A204.1 (cell line): ENCODE data around the gene ZG16.
A peak's percentile ranks its signal among the peaks of the same experiment; 100 is the strongest.
"Not testable (repeated sequence)": the region's sequence is repeated elsewhere in the genome, so short reads cannot be mapped to it uniquely, and the experiment has no call there.

Experiments
- FAIRE-seq: peaks from 2 replicates; lab custom pipeline; 2012; peaks lifted over from hg19 to GRCh38; lab: Jason Lieb, UNC

The ZG16 gene, protein sequence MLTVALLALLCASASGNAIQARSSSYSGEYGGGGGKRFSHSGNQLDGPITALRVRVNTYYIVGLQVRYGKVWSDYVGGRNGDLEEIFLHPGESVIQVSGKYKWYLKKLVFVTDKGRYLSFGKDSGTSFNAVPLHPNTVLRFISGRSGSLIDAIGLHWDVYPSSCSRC

DNA sequence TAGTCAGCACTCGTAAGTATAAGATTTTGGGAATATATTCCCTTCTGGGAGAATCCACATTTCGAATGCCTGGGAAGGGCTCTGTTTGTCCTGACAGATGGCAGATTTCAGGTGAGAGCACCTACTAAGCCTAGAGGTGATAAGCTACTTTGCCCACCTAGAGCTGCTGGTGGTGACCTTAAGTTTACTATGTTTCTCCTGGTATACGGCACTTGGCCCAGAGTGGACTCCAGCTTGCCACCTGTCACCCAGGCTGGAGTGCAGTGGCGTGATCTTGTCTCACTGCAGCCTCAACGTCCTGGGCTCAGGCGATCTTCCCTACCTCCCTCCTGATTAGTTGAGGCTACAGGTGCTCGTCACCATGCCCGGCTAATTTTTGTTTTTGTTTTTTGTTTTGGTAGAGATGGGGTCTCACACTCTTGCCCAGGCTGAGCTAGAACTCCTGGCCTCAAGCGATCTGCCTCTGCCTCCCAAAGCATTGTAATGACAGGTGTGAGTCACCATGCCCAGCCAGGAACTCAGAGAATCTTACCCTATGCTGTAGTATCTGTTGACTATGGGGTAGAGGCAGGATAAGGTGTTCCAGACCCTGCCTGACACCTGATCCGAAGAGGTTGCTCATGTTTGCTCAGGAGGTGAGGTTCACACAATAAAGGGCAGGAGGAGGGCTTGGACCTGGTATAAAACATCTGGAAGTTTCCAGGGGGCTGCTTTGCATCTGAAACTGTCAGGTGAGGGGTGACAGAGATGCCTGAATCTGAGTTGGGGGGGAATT lies at the start of gene ZG16:
Gene ZG16, plus strand, starts transcription at position 681 of the 775 bp plus-strand sequence. CDS start 1,011 bp downstream, outside the sequence.
- no peak for FAIRE-seq

DNA sequence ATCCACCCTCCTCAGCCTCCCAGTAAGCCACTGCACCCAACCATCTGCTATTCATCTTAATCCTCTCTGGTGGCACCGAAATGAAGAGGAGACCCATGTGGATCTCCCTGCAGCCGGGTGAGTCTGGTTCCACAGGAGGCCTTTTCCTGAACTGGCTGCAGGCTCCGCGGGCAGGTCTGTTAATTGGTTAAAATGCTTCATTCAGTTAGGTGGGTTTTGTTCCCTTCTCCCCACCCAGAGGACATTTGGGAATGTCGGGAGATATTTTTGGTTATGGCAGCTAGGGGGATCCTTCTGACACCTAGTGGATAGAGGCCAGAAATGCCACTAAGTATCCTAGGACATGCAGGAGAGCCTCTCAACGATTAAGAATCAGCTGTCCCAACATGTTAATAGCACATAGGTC lies 48.9 kb upstream of the ZG16 start:
- peak; percentile 54 for FAIRE-seq

DNA sequence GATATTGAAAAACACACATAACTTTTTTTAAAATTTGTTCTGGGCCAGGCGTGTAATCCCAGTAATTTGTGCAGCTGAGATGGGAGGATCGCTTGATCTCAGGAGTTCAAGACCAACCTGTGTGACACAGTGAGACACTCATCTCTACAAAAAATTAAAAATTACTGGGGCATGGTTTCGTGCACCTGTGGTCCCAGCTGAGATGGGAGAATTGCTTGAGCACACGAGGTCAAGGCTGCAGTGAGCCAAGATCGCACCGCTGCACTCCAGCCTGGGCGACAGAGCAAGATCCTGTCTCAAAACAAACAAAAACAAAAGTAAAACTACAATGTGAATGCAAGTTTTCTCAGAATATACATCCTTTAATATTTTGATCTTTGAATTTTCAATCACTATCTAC lies 47.4 kb upstream of the ZG16 start:
- no peak for FAIRE-seq

DNA sequence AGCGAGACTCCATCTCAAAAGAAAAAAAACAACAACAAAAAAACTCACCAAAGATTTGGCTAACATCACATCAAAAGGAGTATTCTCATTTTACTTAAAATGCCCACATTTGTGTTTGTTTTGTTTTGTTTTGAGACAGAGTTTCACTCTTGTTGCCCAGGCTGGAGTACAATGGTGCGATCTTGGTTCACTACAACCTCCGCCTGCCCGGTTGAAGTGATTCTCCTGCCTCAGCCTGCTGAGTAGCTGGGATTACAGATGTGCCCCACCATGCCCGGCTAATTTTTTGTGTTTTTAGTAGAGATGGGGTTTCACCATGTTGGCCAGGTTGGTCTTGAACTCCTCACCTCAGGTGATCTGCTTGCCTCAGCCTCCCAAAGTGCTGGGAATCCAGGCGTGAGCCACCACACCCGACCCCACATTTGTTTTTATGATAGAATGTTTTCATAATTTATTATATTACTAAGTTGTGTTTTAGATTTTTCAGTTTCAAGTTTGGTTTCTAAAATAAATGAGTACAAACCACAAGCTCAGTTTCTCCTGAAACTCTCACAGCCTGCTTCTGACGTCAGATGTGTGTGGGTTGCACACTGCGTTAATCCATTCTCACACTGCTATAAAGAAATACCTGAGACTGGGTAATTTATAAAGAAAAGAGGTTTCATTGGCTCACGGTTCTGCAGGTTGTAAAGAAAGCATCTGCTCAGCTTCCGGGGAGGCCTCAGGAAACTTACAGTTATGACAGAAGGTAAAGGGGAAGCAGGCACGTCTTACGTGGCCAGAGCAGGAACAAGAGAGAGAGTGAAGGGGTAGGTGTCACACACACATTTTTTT lies 46.1 kb upstream of the ZG16 start:
- FAIRE-seq: not testable (repeated sequence)

DNA sequence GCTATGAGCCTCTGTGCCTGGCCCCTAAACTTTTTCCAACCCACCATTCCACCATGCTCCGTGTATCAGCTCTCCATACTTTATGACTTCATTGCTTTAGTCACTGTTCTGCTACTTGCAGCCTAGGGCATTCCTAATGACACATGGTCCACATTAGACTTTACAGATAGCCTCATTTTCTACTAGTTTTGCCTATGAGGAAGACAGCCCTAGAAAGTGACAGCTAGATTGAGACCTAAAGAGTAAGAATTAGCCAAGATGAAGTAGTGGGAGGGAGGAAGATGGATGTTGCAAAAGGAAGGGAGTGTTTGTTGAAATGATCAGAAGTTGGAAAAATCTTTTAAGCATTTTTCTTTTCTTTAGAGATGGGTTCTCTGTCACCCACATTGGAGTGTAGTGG lies 43.3 kb upstream of the ZG16 start:
- FAIRE-seq: no peak

DNA sequence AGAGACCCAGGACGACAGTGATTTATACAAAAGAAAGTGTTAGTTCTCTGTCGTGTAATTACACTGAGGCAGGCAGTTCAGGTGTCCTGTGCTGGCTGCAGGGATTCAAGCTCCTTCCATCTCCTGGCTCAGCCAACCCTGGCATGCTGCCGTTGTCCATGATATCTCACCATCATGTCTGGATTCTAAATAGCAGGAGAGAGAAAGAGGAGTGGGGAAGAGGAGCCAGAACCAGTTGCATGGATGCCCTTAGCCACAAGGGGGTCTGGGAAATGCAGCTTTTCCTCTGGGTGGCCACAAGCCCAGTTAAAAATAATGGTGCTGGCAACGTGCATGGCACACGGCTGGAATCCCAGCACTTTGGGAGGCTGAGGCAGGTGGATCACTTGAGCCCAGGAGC lies 41.9 kb upstream of the ZG16 start:
- FAIRE-seq: no peak

DNA sequence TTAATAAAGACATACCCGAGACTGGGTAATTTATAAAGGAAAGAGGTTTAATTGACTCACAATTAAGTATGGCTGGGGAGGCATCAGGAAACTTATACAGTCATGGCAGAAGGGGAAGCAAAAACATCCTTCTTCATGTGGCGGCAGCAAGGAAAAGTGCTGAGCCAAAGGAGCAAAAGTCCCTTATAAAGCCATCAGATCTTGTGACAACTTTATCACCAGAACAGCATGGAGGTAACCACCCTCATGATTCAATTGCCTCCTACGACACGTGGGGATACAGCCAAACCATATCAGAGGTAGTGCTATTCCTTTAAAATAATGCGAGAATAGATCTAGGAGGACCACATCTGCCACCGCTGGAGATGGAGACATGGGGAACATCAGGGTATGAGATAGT lies 41.3 kb upstream of the ZG16 start:
- no peak for FAIRE-seq

DNA sequence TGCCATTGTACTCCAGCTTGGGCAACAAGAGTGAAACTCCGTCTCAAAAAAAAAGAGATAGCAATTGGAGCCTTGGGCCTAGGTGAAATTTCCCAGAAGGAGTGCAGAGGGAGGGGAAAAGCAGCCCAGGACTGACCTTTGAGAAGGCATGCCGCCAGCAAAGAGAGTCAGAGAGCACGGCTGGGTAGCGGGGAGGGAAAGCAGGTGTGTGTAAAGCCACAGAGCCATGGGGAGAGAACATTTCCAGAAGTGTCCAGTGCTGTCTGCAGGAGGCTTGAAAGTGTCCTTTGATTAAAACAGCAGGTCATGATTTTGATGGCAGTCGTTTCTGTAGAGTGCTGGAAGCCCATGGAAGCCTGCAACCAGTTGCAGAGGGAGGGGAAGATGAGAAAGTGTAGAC lies 40.3 kb upstream of the ZG16 start:
- no peak for FAIRE-seq

DNA sequence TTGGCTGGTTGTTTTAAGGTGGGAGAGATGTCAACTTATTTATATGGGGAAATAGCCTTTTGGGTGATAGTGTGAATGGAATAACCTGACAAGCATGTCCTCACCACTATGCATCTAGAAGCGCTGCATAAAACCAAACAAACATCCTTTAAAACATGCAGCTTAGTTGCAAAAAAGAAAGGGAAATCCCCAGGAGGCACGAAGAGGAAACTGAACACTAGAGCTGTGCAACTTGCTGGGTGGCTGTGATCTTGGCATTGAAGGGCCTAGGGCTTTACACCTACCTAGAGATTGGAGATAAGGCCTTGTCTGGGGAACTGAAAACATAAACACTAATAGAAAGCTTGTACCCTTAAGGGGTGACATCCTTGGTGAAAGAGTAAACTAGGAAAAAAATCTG lies 39.5 kb upstream of the ZG16 start:
- FAIRE-seq: no peak

DNA sequence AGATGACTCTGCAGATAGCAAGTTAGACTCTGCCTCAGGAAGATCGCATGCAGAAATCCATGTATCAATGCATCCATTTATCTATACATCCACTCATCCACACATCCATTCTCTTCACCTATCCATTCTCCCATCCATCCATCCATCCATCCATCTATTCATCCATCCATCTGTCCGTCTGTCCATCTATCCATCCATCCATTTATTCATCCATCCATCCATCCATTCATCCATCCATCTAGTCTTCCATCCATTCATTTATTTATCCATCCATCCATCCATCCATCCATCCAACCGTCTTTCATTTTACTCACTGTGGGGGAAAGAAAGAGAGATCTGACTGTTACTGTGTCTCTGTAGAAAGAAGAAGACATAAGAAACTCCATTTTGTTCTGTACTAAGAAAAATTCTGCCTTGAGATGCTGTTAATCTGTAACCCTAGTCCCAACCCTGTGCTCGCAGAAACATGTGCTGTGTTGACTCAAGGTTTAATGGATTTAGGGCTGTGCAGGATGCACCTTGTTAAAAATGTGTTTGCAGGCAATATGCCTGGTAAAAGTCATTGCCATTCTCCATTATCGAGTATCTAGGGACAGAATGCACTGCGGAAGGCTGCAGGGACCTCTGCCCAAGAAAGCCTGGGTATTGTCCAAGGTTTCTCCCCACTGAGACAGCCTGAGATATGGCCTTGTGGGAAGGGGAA lies 38.0 kb upstream of the ZG16 start:
- not testable (repeated sequence) for FAIRE-seq

DNA sequence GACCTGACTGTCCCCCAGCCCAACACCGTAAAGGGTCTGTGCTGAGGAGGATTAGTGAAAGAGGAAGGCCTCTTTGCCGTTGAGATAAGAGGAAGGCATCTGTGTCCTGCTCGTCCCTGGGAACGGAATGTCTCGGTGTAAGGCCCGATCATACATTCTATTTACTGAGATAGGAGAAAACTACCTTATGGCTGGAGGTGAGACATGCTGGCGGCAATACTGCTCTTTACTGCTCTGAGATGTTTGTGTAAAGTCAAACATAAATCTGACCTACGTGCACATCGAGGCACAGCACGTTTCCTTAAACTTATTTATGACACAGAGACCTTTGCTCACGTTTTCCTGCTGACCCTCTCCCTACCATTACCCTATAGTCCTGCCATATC lies 37.4 kb upstream of the ZG16 start:
- FAIRE-seq: not testable (repeated sequence)

DNA sequence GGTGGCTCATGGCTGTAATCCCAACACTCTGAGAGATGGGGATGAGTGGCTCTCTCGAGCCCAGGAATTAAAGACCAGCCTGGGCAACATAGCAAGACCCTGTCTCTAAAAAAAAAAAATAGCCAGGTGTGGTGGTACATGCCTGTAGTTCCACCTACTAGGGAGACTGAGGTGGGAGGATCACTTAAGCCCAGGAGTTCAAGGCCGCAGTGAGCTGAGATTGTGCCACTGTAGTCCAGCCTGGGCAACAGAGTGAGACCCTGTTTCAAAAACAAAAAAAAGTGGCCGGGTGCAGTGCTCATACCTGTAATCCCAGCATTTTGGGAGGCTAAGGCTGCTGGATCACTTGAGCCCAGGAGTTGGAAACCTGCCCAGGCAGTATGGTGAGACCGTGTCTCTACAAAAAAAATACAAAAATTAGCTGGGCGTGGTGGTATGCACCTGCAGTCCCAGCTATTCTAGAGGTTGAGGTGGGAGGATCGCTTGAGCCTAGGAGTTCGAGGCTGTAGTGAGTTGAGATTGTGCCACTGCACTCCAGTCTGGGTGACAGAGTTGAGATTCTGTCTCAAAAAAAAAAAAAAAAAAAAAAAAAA lies 35.3 kb upstream of the ZG16 start:
- no peak for FAIRE-seq

DNA sequence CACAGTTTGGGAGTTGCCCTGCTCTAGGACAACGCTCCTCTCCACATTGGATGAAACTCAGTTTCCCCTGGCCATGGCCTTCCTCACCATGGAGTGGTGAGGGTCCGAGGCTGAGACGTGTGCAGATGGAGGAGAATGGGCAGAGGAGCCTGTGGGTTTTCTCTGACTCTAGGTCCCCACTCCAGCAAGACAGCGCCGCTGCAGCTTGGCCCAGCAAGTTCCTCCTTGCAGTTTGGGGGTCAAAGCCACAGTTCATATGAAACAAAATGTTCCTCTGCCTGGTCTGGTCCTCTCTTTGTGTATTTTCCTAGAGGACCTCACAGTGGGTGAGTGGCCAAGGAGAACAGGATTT lies 34.6 kb upstream of the ZG16 start:
- FAIRE-seq: no peak

DNA sequence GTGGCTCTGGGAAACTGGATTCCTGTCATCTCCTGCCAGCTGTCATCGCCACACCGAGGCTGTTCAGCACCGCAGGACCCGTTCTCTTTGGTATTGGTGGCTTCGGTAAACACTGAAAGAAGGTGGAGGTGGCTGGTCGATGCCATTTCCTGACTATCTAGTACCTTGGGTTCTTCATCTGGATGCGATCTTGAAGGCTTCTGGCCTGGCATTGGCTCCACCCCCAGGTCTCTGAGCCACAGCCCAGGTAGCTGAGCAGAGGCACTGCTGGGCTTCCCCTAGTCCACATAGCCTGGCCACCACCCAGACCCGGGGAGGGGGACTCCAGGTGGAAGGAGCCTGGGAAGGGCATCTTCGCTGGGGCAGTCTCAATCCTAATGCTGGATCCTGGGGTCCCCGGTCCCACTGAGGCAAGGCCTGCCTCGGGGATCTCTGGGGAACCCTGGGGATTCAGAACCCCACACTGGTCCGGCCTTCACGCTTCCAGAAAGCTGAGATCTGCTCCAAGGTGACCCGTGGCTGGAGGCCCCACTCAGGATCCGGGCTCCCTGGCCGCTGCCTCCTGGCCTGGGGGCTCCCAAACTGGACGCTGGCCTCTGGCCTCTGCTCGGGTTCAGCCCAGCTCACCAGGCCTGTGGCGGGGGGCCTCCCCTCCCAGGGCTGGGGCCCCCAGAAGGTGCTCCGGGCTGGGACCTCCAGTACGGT lies 34.1 kb upstream of the ZG16 start:
- no peak for FAIRE-seq

DNA sequence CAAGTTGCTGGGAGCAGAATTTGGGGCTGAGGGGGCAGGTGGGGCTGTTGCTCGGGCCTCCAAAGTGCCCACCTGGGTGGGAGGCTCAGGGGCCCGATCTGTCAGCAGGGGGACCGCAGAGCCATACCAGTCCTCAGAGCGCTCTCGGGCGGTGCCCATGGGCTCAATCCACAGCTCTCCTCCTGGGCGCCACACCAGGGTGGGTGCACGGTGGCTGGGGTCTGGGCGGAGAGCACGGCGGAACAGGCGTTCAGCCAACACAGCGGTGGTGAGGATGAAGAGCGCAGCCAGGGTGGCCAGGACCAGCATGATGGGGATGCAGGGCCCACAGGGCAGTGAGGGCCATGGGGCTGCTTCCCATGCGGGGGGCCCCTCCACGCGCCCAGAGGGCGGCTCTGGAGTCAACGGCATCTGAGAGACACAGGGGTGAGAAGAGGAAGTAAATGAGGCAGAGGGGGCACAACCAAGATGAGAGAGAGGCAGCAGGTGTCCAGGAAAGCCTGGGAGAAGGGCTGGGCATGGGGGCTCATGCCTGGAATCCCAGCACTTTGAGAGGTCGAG lies 33.4 kb upstream of the ZG16 start:
- no peak for FAIRE-seq

DNA sequence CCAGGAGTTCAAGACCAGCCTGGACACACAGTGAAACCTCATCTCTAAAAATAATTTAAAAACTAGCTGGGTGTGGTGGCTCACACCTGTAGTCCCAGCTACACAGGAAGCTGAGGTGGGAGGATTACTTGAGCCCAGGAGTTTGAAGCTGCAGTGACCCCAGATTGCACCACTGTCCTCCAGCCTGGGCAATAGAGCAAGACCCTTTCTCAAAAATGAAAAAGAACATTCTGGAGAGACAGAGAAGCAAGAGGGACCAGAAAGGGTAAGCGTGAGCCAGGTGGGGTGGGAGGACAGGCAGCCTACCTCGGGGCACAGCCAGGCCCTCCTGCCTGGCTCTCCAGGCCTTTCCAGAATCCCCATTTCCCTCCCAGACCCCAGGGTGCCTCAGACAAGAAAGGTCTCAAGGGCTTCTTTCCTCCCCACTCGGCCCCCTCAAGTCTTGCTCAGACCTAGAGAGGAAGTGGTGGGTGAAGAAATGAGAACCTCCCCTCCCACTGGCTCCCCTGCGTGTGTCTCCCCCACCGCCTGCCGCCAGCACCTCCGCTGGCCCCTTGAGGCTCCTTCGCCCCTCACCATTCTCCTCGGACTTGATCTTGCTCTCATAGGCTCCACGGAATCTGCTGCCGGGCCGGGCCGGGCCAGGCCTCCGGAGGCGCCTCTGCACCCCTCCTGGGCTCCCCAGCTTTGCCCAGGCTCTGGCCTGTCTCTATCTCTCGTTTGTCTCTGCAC lies 32.8 kb upstream of the ZG16 start:
- no peak for FAIRE-seq

DNA sequence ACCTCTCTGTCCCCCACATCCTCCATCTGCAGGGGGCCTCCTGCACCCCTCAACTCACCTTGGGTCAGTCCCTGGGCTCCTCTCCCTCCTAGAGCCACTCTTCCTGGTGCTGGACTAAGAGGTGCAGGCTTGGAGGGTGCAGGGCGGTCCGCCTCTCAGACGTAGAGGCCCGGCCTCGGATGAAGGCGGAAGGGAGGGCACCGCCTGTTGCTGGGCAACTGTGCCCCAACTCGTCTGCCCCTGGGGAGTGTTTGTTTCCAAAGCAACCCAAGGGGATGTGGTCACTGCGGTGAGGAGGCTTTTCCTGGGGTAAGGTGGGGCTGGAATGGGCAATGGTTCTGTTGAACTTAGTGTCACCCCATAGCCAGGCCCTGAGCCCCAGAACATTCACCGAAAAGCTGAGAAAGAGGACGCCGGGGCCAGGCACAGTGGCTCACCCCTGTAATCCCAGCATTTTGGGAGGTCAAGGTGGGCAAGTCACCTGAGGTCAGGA lies 32.2 kb upstream of the ZG16 start, which contains the start of gene C16orf54:
Gene C16orf54, minus strand, starts transcription at position 138 of the 493 bp plus-strand sequence. CDS start 1,039 bp downstream, outside the sequence.
- no peak for FAIRE-seq

DNA sequence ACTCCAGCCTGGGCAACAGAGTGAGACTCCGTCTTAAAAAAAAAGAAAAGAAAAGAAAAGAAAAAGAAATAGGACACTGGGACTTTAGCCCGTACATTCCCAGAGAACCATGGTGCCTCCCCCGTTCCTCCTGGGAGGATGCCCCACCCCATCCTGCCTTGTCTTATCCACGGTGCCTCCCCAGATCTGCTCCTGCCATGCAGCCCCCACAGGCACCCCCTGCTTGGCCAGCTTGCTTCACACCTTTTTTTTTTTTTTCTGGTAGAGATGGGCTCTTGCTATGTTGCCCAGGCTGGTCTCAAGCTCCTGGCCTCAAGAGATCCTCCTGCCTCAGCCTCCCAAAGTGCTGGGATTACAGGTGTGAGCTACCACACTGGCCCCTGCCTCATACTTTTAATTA lies 31.5 kb upstream of the ZG16 start:
- not testable (repeated sequence) for FAIRE-seq

DNA sequence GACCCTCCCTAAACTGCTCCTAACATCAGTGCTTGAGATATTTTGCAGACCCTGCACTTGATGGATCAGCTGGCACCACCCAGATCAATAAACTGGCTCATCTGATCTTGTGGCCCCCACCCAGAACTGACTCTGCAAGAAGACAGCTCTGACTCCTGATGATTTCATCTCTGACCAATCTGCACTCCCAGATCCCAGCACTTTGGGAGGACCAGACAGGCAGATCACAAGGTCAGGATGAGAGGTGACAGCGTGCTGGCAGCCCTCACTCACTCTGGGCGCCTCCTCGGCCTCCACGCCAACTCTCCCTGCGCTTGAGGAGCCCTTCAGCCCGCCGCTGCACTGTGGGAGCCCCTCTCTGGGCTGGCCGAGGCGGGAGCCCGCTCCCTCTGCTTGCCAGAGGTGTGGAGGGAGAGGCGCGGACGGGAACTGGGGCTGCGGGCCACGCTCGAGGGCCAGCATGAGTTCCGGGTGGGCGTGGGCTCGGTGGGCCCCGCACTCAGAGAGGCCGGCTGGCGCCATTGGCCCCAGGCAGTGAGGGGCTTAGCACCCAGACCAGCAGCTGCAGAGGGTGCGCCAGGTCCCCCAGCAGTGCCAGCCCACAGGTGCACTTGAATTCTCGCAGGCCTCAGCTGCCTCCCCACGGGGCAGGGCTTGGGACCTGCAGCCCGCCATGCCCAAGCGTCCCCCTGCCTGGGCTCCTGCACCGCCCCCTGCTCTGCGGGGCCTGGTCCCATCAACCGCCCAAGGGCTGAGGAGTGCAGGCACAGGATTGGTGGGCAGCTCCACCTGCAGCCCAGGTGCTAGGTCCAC lies 29.9 kb upstream of the ZG16 start:
- FAIRE-seq: no peak
